ENCODE data around the gene PGLYRP3. TPM values are rescaled to one million over a fixed set of nuclear protein-coding genes. Genes with fewer than 3 reads are reported as not detected.

The PGLYRP3 gene
- not detected for total RNA-seq

- no peaks in the 10 kb centered on the region for H3K4me1 ChIP-seq (replicated peaks)
- DNase-seq (ENCODE audit: low spot score) = no peak
- TF ChIP-seq CTCF (IDR thresholded peaks at IDR 0.05) (no peak), POLR2AphosphoS5 (IDR thresholded peaks at IDR 0.05) (no peak), POLR2A (IDR thresholded peaks at IDR 0.05) (no peak)
- H3K27ac ChIP-seq = no peak within 1 kb of the TSS
- no peaks in the 10 kb centered on the region for H3K27me3 ChIP-seq (replicated peaks; ENCODE audit: insufficient read depth)
- H3K9me3 ChIP-seq = no peaks in the 10 kb centered on the region
- no peaks in the 10 kb centered on the region for H3K36me3 ChIP-seq
- no peak within 1 kb of the TSS for H3K4me3 ChIP-seq
- intact Hi-C loops (cut with DNase I) = no loop called here
- WGBS = 81% methylated on average over 4 of the region's 4 CpGs
Measured at GRCh38 chr1:153312570-153313186, at the start of gene PGLYRP3. TSS of gene PGLYRP3 (minus strand) at chr1:153312952. CDS start at chr1:153310665, 2,287 bp downstream.

GRCh38 chr1:153362187-153362775, 49.5 kb upstream of the PGLYRP3 start:
- TF ChIP-seq POLR2AphosphoS5 (IDR thresholded peaks at IDR 0.05) (no peak), POLR2A (IDR thresholded peaks at IDR 0.05) (no peak), CTCF (IDR thresholded peaks at IDR 0.05) (no peak)
- 67% methylated on average over 3 of the region's 3 CpGs for WGBS
- intact Hi-C loops (cut with DNase I) = no loop called here
- Histone ChIP-seq H3K27me3 (replicated peaks; ENCODE audit: insufficient read depth) (no peaks in the 10 kb centered on the region), H3K9me3 (no peaks in the 10 kb centered on the region), H3K4me1 (replicated peaks) (no peaks in the 10 kb centered on the region), H3K36me3 (no peaks in the 10 kb centered on the region), H3K27ac (no peak overlapping the region), H3K4me3 (no peak overlapping the region)
- DNase-seq (ENCODE audit: low spot score) = no peak

GRCh38 chr1:153361480-153362109, 48.8 kb upstream of the PGLYRP3 start:
- H3K27ac ChIP-seq = no peak overlapping the region
- 86% methylated on average over 4 of the region's 4 CpGs for WGBS
- no peaks in the 10 kb centered on the region for H3K27me3 ChIP-seq (replicated peaks; ENCODE audit: insufficient read depth)
- DNase-seq (ENCODE audit: low spot score) = no peak
- H3K36me3 ChIP-seq = no peaks in the 10 kb centered on the region
- no peak for TF ChIP-seq POLR2AphosphoS5 (IDR thresholded peaks at IDR 0.05)
- TF ChIP-seq CTCF (IDR thresholded peaks at IDR 0.05) = no peak
- TF ChIP-seq POLR2A (IDR thresholded peaks at IDR 0.05) = no peak
- H3K9me3 ChIP-seq = no peaks in the 10 kb centered on the region
- H3K4me3 ChIP-seq = no peak overlapping the region
- H3K4me1 ChIP-seq (replicated peaks) = no peaks in the 10 kb centered on the region
- intact Hi-C loops (cut with DNase I) = no loop called here

- Histone ChIP-seq H3K36me3 (no peaks in the 10 kb centered on the region), H3K4me3 (no peak overlapping the region), H3K27ac (no peak overlapping the region), H3K4me1 (replicated peaks) (no peaks in the 10 kb centered on the region), H3K9me3 (no peaks in the 10 kb centered on the region), H3K27me3 (replicated peaks; ENCODE audit: insufficient read depth) (no peaks in the 10 kb centered on the region)
- WGBS = 91% methylated on average over 11 of the region's 11 CpGs
- intact Hi-C loops (cut with DNase I) = no loop called here
- TF ChIP-seq POLR2A (IDR thresholded peaks at IDR 0.05) = no peak
- TF ChIP-seq CTCF (IDR thresholded peaks at IDR 0.05) = no peak
- TF ChIP-seq POLR2AphosphoS5 (IDR thresholded peaks at IDR 0.05) = no peak
- DNase-seq (ENCODE audit: low spot score) = no peak
Measured at GRCh38 chr1:153360592-153361479, 48.1 kb upstream of the PGLYRP3 start.

Measured in prostate gland (tissue), 2 donors.